NT2/D1 (cell line): ENCODE results near the gene DGCR6L.

Source experiments
- YY1 ChIP-seq: IDR thresholded peaks from 2 replicates; pipeline ENCODE4 v1.6.1; 2011; ENCODE audit not compliant: insufficient read length, insufficient read depth
- ZNF274 ChIP-seq: IDR thresholded peaks from 2 replicates; pipeline ENCODE4 v1.6.1; 2011; ENCODE audit warnings: mild to moderate bottlenecking, low read depth, low read length

GRCh38 chr22:20302438-20303228 is 17.2 kb downstream of the DGCR6L start:
- no peak for TF ChIP-seq YY1
- no peak for TF ChIP-seq ZNF274
